DMS 273 (cell line): ENCODE results near the gene STK32B.

ENCODE experiments used
- DNase-seq: peaks from one replicate; lab custom pipeline; 2025; ENCODE audit not compliant: unreplicated experiment; lab: John Stamatoyannopoulos, UW

STK32B gene

DNA sequence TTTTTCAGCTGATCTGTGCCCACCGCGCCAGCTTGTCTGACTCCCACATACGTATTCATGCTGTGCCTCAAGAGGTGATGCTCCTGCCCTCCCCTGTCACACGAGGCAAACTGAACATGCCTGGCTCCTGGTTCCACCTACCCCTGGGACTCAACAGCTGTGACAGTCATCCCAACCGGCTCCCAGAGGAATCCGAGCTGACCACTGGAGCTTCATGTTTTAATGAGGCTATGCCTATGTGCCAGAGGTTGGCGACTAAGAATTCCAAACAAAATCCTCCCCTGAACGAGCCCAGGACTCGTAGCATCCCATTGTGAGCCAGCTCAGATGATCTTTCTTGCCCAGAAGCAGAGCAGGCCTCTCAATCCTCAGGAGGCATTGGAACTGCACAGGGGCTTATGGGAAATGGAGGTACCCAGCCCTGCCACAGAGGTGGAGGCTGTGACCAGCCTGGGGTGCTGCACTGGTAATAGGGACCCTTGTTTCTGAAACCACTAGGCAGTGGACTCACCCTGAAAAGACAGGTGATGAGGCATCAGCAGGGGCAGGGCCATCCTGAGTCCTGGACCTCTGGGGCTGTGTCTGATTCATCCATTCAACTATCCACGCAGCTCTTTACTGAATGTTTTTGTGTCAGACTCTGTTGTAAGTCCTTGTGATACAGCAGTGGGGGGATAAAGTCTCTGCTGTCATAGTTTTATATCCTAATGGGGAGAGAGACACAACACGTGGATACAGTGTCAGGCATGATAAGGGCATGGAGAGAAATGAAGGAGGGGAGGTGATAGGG is 332.1 kb downstream of the STK32B start:
- DNase-seq: no peak

DNA sequence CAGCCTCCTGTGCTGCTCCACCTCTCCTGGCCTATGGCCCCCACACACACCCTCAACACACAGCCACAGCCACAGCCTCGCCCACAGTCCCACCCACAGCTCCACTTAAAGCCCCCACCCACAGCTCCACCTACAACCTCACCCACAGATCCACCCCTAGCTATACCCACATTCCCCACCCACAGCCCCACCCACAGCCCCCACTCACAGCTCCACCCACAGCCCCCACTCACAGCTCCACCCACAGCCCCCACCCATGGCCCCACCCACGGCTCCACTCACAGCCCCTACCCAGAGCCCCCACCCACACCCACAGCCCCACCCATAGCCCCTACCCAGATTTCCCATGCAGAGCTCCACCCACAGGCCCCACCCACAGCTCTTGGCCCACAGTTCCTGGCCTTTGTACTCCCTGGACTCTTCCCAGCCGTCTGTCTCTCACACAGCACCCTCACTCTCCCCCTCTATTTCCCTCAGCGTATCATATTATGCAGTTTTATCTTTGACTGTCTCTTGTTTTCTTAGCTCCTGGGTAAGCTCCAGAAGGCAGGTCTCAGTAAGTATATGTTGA is 334.5 kb downstream of the STK32B start:
- no peak for DNase-seq

DNA sequence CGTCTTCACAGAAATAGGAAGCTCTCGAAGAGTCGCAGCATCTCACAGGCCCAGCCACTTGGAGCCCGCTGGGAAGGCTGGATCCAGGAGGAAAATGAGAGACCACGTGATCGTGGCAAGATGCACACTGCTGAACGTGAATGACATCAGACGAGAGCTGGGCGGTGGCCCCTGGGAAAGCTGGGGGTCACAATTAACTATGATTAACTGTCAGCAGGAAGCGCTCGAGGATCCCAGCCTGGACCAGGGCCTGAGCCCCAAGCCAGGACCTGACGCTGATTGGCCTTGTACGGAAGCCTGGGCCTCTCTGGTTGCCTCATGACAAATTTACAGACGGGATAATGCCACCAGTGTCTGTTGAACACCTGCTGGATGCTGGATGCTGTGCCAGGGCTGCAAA is 335.6 kb downstream of the STK32B start:
- DNase-seq: no peak

GRCh38 chr4:5387457-5387856 is 336.2 kb downstream of the STK32B start:
- peak; percentile 23 for DNase-seq

- no peak for DNase-seq
These were observed 338.6 kb downstream of the STK32B start for GRCh38 chr4:5389756-5390310.

DNA sequence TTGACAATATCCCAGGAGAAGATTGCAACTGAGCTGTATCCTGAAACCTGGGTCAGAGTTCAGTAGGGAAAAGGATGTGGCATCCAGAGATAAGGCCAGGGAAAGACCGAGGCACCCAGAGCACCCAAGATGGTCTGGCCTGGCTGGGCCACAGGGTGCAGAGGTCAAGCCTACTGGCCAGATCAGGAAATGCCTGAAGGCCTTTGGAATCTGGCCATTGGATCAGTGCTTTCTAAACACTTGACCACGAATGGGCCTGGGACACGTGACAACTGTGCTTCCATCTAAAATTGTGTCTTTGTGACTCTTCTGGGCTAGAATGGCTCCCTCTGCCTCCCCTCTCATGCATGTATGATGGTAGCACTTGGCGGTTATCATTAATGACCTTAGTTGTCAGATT is 340.2 kb downstream of the STK32B start:
- DNase-seq: no peak

GRCh38 chr4:5393911-5394513 is 342.7 kb downstream of the STK32B start:
- DNase-seq: no peak

DNA sequence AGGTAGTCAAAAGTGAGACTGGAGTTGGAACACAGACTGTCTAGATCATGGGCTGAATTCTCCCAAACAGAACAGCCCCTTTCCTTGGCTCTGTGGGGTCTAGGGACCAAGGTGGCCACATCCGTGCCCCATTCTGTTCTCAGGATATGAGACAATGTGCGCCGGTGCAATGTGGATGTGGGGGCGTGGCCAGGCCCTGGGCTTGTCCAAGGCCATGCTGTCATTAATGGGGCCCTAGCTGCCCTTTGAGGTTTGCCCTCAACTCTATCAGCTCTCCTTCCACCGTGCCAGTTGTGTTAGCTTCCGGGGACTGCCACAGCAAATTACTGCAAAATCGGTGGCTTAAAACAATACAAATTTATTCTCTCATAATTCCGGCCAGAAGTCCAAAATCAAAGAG is 344.5 kb downstream of the STK32B start:
- no peak for DNase-seq

GRCh38 chr4:5398056-5398455 is 346.8 kb downstream of the STK32B start:
- DNase-seq: no peak

GRCh38 chr4:5399124-5399523 is 347.8 kb downstream of the STK32B start:
- no peak for DNase-seq

- peak; percentile 45 for DNase-seq
These were observed 348.6 kb downstream of the STK32B start for GRCh38 chr4:5399790-5400421.

DNA sequence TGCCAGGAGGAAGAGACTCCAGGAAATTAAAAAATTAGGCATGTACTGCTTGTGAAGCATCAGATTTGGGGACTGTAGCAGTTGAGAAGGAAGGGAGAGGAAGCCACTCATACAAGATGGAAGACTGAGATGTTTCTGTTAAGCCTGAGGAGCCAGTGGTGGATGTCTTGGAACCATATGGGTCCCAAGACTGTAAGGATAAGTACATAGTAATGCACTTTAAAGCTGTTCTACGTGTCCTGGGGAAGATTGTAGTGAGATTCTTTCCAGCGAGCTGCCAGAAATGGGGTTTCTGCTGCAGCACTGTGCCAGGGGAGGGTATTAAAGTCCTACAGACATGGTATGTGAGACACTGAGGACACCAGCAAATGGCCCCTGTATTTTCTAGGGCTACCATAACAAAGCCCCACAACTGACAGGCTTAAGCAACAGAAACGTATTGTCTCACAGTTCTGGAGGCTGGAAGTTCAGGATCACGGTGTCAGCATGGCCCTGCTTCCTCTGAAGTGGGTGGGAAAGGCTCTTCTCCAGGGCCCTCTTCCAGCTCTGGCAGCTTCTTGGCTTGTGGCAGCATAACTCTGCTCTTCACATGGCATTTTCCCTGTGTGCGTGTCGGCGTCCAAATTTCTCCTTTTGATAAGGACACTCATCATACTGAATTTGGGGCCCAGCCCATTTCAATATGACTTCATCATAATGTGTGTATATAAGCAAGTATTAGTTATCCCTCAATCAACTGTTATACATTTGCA is 352.6 kb downstream of the STK32B start:
- DNase-seq: no peak

DNA sequence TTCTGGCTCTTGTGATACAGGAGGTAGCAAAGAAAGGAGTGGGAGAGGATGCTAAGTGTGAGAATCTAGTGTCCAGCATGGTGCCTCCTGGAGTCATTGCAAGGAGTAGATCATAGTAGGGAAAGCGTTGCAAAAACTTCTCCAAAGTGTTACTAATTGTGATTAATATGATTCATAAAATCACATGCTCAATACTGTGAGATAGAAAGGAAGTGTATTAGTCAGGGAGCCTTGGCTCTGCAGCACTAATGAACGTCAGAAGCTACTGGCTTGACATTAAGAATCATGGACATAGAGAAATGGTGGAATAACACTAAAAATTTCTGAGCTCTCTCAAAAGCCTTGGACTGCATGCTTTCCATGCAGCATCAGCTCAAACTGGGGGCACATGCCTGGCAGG is 358.0 kb downstream of the STK32B start:
- DNase-seq: no peak

GRCh38 chr4:5409972-5410618 is 358.8 kb downstream of the STK32B start:
- peak; percentile 1 for DNase-seq

DNA sequence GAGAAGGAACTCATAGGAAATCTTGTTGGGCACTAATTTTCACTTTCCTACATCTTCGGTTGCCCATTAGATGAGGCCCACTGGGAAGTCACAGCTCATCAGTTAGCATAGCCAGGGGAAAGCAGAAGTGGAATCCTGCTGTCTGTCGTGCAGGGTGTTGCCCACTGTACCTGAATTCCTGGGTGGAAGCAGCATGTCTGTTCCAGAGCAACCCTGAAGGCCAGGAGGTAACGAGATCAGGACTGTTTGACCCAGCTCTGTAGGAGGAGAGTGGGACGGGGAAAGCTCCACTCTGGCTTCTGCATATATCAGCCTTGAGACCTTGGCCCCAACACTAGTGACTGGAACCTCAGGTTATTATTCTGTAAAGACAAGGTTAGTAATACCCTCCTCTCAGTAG is 361.0 kb downstream of the STK32B start:
- no peak for DNase-seq

DNA sequence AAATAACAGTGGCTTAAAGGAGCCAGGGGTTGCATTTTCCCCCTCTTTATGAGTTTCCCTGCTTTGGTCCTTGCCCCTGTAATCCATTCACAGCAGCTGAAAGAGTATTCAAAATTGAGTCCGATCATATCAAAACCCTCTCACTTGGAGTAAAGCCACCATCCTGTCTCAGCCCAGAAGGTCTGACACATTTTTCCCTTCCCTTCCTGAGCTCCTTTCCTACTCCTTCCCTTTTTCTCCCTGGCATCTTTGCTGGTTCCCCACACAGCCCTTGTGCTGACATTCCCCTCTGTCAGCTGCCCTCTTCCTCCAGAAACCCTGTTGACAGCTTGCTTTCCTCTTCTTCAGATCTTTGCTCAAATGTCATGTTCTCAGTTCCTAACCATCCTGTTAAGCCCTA is 361.5 kb downstream of the STK32B start:
- no peak for DNase-seq

GRCh38 chr4:5416637-5417036 is 365.4 kb downstream of the STK32B start:
- DNase-seq: no peak

DNA sequence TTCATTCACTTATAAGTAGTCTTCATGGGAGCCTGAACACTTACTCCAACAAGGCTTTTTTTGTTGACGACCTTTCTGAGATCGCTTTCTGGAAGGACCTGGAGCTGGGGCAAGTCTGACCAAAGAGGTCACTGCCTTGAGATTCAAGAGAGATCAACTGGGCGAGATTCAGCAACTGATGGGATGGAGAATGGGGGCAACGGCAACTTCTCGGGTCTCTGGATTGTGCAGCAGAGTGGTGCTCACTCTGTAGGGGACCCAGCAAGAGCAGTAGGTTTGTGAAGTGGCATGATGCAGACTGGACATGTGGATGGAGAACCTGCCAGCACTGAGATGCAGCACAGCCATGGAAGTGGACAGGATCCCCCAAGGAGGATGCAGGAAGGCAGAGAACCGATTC is 369.0 kb downstream of the STK32B start:
- DNase-seq: no peak

DNA sequence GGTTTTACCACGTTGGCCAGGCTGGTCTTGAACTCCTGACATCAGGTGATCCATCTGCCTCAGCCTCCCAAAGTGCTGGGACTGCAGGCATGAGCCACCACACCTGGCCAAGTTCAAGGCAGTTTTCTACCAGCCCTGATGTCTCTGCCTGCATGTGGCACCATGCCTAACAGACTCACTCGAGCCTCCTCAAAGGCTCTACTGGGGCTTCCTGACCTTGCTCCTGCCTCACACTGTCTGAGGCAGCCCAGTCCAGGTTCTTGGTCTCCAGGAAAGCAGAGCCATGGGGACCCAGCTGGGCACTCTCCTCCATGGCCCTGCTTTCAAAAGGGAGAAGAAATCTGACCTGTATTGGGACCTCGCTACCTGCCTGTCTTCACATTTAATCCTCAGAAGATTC is 370.1 kb downstream of the STK32B start:
- no peak for DNase-seq

DNA sequence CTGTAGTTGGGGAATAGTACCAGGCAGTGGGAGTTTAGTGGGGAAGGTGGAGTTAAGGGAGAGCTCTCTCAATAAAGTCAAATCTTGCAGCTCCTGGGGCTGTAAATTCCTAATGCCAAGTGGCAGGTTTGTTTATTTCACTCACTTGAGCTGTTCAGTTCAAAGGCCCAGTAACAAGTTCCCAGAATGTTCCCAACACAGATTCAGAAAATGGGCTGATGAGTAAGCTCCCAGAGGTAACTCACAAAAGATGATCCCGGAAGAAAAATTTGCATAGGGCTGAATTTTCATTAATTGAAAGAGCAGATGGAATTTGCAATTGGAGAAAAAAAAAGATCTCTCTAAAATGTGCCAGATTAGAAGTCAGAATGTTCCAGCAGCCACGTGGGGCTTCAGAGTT is 370.9 kb downstream of the STK32B start:
- DNase-seq: no peak

DNA sequence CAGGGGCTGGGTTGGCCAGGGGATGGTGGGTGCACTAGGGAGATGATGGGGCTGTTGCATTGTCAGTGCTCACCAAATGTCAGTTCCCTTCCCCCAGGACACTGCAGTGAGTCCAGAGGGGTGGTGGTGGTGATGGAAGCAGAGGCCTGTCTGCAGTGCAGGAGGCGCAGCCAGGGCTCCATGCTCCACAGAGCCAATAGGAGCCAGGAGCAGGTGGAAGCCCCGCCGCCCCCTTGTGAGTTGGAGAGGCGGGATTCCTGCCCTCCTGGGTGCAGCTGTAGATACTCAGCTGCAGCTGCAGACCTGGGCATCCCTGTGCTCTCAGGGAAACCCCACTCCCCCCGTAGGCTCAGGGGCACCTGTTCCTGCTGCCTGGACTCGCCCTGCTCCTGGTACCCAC is 372.4 kb downstream of the STK32B start:
- no peak for DNase-seq
